ENCODE data around the gene HHLA2. TPM values are rescaled to one million over a fixed set of nuclear protein-coding genes. Genes with fewer than 3 reads are reported as not detected.

HHLA2 gene
- total and polyA plus RNA-seq, 2 of the 8 experiments (the other 6 are each of a cell fraction or from before 2014, with no cell fraction given), result not detected

GRCh38 chr3:108420926-108421325, 124.6 kb downstream of the HHLA2 start:
- no peak overlapping the region for H3K9ac ChIP-seq (replicated peaks in 1 of 4; ENCODE audit: extremely low read depth in 1 of 4, low read depth in 3 of 4, low read length in 3 of 4)
- no peak overlapping the region for H2BK12ac ChIP-seq (ENCODE audit: low read depth, low read length)
- no peak overlapping the region for H4K8ac ChIP-seq (ENCODE audit: extremely low read depth, insufficient read depth, low read length)
- no peak overlapping the region for H2AK5ac ChIP-seq (ENCODE audit: low read depth, low read length)
- H3K56ac ChIP-seq (replicated peaks; ENCODE audit: insufficient read length, low read depth, low read length), result no peak overlapping the region
- no peak overlapping the region for H2BK15ac ChIP-seq (ENCODE audit: low read length)
- 76% methylated on average over 2 of the region's 2 CpGs; no CpG with 5 or more reads in 1 of the 2 experiments for WGBS, 2 experiments (ENCODE audit: extremely low coverage in 1 of 2, insufficient coverage in 1 of 2, insufficient read length in 1 of 2, insufficient replicate concordance in 2 of 2, low coverage in 1 of 2, low lambda C conversion rate in 2 of 2, missing lambda C conversion rate in 1 of 2)
- no peak overlapping the region for H3K4ac ChIP-seq (replicated peaks; ENCODE audit: insufficient read length, low read depth, low read length)
- CTCF ChIA-PET (ENCODE audit: partially characterized antibody), result interaction anchor here (0.8 to 2.0 kb wide), 3 partner anchors 9 to 82 kb away, joined by 3 to 6 read pairs (median 3); no protein-coding TSS in a partner anchor
- H3K36me3 ChIP-seq (ENCODE audit: control insufficient read depth in 2 of 4, insufficient read depth in 4 of 4, low read length in 3 of 4), result no peaks in the 10 kb centered on the region
- no peak overlapping the region for H4K5ac ChIP-seq (ENCODE audit: insufficient read length, low read depth, low read length)
- no peaks in the 10 kb centered on the region for H3K79me1 ChIP-seq (ENCODE audit: low read depth, low read length)
- H3K14ac ChIP-seq (ENCODE audit: insufficient read length), result no peak overlapping the region
- H2BK120ac ChIP-seq (replicated peaks; ENCODE audit: low read depth, low read length), result no peak overlapping the region
- H3K4me2 ChIP-seq (ENCODE audit: insufficient read depth in 1 of 2, low read depth in 2 of 2, low read length in 2 of 2), result no peak overlapping the region
- no peaks in the 10 kb centered on the region for H3K79me2 ChIP-seq (ENCODE audit: control insufficient read depth in 1 of 2, insufficient read depth in 2 of 2, low read length in 2 of 2)
- no peaks in the 10 kb centered on the region for H3K4me1 ChIP-seq (replicated peaks in 1 of 4; ENCODE audit: control insufficient read depth in 3 of 4, insufficient read depth in 4 of 4, low read length in 3 of 4)
- H3K27me3 ChIP-seq (replicated peaks in 1 of 4; ENCODE audit: control insufficient read depth in 3 of 4, extremely low read depth in 1 of 4, insufficient read depth in 3 of 4, low read length in 3 of 4), result peaks cover 0 to 1% (median 0%) of the 10 kb centered on the region in 4 experiments; a peak in 1 of 7 replicates
- H2BK20ac ChIP-seq (ENCODE audit: low read length), result no peak overlapping the region
- no peaks in the 10 kb centered on the region for H3K23me2 ChIP-seq (ENCODE audit: low read depth, low read length)
- no peak overlapping the region for H3K23ac ChIP-seq (ENCODE audit: insufficient read length)
- FAIRE-seq (no peak), DNase-seq (ENCODE audit: low read depth in 1 of 2, low spot score in 2 of 2) (no peak)
- H4K20me1 ChIP-seq (replicated peaks in 1 of 2; ENCODE audit: control insufficient read depth in 1 of 2, insufficient read depth in 2 of 2, low read length in 2 of 2), result no peaks in the 10 kb centered on the region
- no peak overlapping the region for H2BK5ac ChIP-seq (ENCODE audit: low read depth, low read length)
- no peak overlapping the region for H3K18ac ChIP-seq (ENCODE audit: extremely low read depth, low read length)
- POLR2A ChIA-PET (ENCODE audit: partially characterized antibody), result no interaction called here
- H3K4me3 ChIP-seq (ENCODE audit: extremely low read depth in 1 of 4, insufficient read depth in 2 of 4, low read depth in 3 of 4, low read length in 4 of 4), result no peak overlapping the region
- no peak overlapping the region for H4K91ac ChIP-seq (replicated peaks; ENCODE audit: insufficient read length, low read length)
- no peak overlapping the region for H3K27ac ChIP-seq (ENCODE audit: low read depth, low read length)
- no peak overlapping the region for H2AFZ ChIP-seq (ENCODE audit: low read length)
- no peaks in the 10 kb centered on the region for H3K9me3 ChIP-seq (ENCODE audit: insufficient read depth in 2 of 2, low read depth in 1 of 2, low read length in 1 of 2)
- TF ChIP-seq TBP (IDR thresholded peaks at IDR 0.05; ENCODE audit: low read depth, low read length) (no peak), CHD2 (IDR thresholded peaks at IDR 0.05; ENCODE audit: low read length) (no peak), NRF1 (IDR thresholded peaks at IDR 0.05; ENCODE audit: low read depth, low read length) (no peak), CEBPB (IDR thresholded peaks at IDR 0.05; ENCODE audit: low read depth, low read length) (no peak), SIX5 (IDR thresholded peaks at IDR 0.05; ENCODE audit: low read depth, low read length) (no peak), GTF2F1 (IDR thresholded peaks at IDR 0.05; ENCODE audit: borderline replicate concordance, low read depth, low read length) (no peak), TAF7 (optimal IDR thresholded peaks at IDR 0.05; ENCODE audit: borderline replicate concordance, low read depth, low read length) (no peak), CBX8 (IDR thresholded peaks at IDR 0.05; ENCODE audit: borderline replicate concordance, low read depth, low read length) (no peak), CTCF (IDR thresholded peaks at IDR 0.05; ENCODE audit: control extremely low read depth in 1 of 3, insufficient read depth in 1 of 3, low read depth in 1 of 3, low read length in 3 of 3) (no peak), RNF2 (IDR thresholded peaks at IDR 0.05; ENCODE audit: borderline replicate concordance, low read depth, low read length, missing control alignments, poor library complexity, severe bottlenecking) (no peak), RBBP5 (IDR thresholded peaks at IDR 0.05; ENCODE audit: borderline replicate concordance, low read depth, low read length) (no peak), FOSL1 (IDR thresholded peaks at IDR 0.05; ENCODE audit: insufficient read depth, low read depth, low read length) (no peak)
